B cell (primary cell): Measurements from ENCODE around the gene MYLK4.

Experiments
- CTCF ChIP-seq: fragments of 200-600 bp; IDR thresholded peaks from one replicate; pipeline ENCODE4 v1.8.0; 2022; ENCODE audit warnings: antibody characterized with exemption, mild to moderate bottlenecking
- EZH2 ChIP-seq: IDR thresholded peaks from 2 replicates; pipeline ENCODE4 v1.6.1; 2012; ENCODE audit warnings: borderline replicate concordance, low read depth, mild to moderate bottlenecking, moderate library complexity, low read length; ENCODE audit not compliant: insufficient read depth, poor library complexity, severe bottlenecking

GRCh38 chr6:2712102-2712501 is 38.6 kb downstream of the MYLK4 start:
- no peak for TF ChIP-seq CTCF
- TF ChIP-seq EZH2, result no peak
